Measurements from ENCODE around the gene APBB2. TPM values are rescaled to one million over a fixed set of nuclear protein-coding genes. Genes with fewer than 3 reads are reported as not detected.

Gene APBB2
- total and polyA plus RNA-seq, 12 donors = 5.2 to 35.4 (median 26.3) TPM

DNA sequence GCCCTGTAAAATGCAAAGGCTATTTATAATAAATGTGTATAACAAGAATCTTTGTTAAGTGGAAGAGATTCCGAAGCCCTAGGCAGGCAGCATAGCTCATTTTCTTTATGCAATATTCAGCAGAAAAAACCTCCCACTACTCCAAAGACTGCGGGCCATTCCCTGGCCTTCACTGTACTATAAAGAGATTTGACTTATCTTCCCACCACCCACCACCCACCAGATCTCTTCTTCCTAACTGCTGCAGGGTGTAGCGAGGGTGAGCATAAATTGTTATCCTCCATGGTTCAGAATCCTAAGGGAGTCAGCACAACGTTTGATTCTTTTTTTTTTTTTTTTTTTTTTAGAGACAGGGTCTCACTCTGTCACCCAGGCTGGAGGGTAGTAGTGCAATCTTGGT, 349.8 kb downstream of the APBB2 start:
- 80% methylated on average over 4 of the region's 4 CpGs for WGBS, 2 donors
- DNase-seq = no peak
- H3K36me3 ChIP-seq = peaks cover 0 to 38% (median 0%) of the 10 kb centered on the region in 9 donors
- no peaks in the 10 kb centered on the region for H3K9me3 ChIP-seq
- no peak for ATAC-seq
- TF ChIP-seq CTCF (IDR thresholded peaks at IDR 0.05) = no peak
- intact Hi-C loops (cut with DNase I) = no loop called here
- H3K27me3 ChIP-seq = no peaks in the 10 kb centered on the region
- H3K4me3 ChIP-seq = no peak overlapping the region
- no peaks in the 10 kb centered on the region for H3K4me1 ChIP-seq
- H3K27ac ChIP-seq = no peak overlapping the region

DNA sequence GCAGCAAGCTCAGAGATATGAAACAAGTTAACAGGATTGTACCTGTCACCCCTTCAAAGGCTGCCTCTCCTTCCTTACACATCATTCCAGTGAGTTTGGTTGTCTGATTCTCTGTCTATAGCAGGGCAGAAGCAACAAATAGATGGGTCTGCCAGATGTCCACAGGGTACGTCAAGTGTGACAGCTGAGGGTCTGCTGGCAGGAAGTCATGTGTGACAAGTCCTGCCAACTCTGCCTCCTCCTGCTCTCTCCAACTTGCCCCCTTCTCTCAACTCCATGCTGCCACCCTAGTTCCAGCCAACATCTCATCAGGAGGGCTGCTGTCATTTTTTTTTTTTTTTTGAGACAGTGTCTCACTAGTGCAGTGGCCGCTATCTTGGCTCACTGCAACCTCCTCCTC, 355.4 kb downstream of the APBB2 start:
- peaks cover 0 to 20% (median 0%) of the 10 kb centered on the region in 9 donors for H3K36me3 ChIP-seq
- no peak for TF ChIP-seq CTCF (IDR thresholded peaks at IDR 0.05)
- no peaks in the 10 kb centered on the region for H3K9me3 ChIP-seq
- ATAC-seq (no peak), DNase-seq (no peak)
- intact Hi-C loops (cut with DNase I) = no loop called here
- no peak overlapping the region for H3K27ac ChIP-seq
- 73 to 91% methylated on average over 2 of the region's 2 CpGs for WGBS, 2 donors
- peaks cover 0 to 19% (median 0%) of the 10 kb centered on the region in 9 donors for H3K4me1 ChIP-seq
- H3K27me3 ChIP-seq = peaks cover 0 to 4% (median 0%) of the 10 kb centered on the region in 7 donors
- no peak overlapping the region for H3K4me3 ChIP-seq

- intact Hi-C loops (cut with DNase I) = no loop called here
- TF ChIP-seq CTCF (IDR thresholded peaks at IDR 0.05) = no peak
- Histone ChIP-seq H3K27ac (no peak overlapping the region), H3K4me1 (peaks cover 0 to 19% (median 0%) of the 10 kb centered on the region in 9 donors), H3K4me3 (no peak overlapping the region), H3K27me3 (peaks cover 0 to 4% (median 0%) of the 10 kb centered on the region in 7 donors), H3K36me3 (peaks cover 0 to 23% (median 0%) of the 10 kb centered on the region in 9 donors), H3K9me3 (no peaks in the 10 kb centered on the region)
- DNase-seq = no peak
- 87 to 89% methylated on average over 2 of the region's 2 CpGs for WGBS, 2 donors
- ATAC-seq = no peak
Measured at GRCh38 chr4:40857956-40858355, 356.4 kb downstream of the APBB2 start.

DNA sequence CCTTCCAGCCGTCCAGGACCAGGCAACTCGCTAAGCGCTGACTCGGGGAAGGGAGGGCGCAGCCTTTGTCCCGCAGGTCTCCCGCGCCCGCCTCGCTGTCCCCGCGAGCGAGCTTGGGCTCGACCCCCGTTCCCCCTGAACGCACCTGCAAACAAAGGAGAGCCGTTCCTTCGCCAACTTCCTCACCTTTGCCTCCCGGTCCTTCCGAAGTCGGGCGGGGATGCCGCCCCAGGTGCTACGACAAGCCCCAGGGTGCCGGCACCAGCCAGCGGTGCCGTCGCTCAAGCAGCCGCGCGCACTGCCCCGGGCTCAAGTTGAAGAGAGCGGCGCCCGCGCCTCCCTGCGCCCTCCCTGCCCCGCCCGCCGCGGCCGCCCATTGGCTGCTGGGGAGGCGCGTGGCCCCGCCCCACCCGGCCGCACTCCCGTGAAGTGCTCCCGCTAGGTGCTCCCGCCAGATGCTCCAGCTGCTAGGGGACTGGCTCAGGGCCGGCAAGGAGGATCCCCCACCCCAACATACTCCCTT, 357.4 kb downstream of the APBB2 start:
- intact Hi-C loops (cut with DNase I) = no loop called here
- no peak overlapping the region for H3K27ac ChIP-seq
- peaks cover 0 to 19% (median 0%) of the 10 kb centered on the region in 9 donors for H3K4me1 ChIP-seq
- TF ChIP-seq CTCF (IDR thresholded peaks at IDR 0.05) = no peak
- H3K36me3 ChIP-seq = peaks cover 0 to 23% (median 0%) of the 10 kb centered on the region in 9 donors
- H3K4me3 ChIP-seq = peak overlapping the region in 8 of 10 donors; percentile 14 to 52 (median 42)
- H3K27me3 ChIP-seq = peaks cover 0 to 4% (median 0%) of the 10 kb centered on the region in 7 donors
- DNase-seq (peak; percentile 41 to 71), ATAC-seq (peak; percentile 87 to 99 (median 94))
- no peaks in the 10 kb centered on the region for H3K9me3 ChIP-seq
- WGBS, 2 donors = 15 to 30% methylated on average over 46 to 51 of the region's 51 CpGs

Measured in heart right ventricle (tissue), 16 donors.